KOPT-K1 (cell line): ENCODE data around the gene SRBD1.

Source experiments
- H3K27ac ChIP-seq: fragments of 200-600 bp; sonication (generic); 2 replicates; pipeline ENCODE4 v1.5.1; 2016; ENCODE audit warnings: antibody characterized with exemption, mild to moderate bottlenecking, low read depth, low read length; ENCODE audit not compliant: poor library complexity, severe bottlenecking
- H3K36me3 ChIP-seq: fragments of 200-600 bp; sonication (generic); 2 replicates; pipeline ENCODE4 v1.5.1; 2017; ENCODE audit warnings: antibody characterized with exemption, mild to moderate bottlenecking, low read length, moderate library complexity; ENCODE audit not compliant: insufficient read depth
- H3K9me3 ChIP-seq: fragments of 200-600 bp; sonication (generic); 2 replicates; pipeline ENCODE4 v1.5.1; 2017; ENCODE audit warnings: antibody characterized with exemption, low read length, mild to moderate bottlenecking; ENCODE audit not compliant: insufficient read depth, poor library complexity, severe bottlenecking

The SRBD1 gene

DNA sequence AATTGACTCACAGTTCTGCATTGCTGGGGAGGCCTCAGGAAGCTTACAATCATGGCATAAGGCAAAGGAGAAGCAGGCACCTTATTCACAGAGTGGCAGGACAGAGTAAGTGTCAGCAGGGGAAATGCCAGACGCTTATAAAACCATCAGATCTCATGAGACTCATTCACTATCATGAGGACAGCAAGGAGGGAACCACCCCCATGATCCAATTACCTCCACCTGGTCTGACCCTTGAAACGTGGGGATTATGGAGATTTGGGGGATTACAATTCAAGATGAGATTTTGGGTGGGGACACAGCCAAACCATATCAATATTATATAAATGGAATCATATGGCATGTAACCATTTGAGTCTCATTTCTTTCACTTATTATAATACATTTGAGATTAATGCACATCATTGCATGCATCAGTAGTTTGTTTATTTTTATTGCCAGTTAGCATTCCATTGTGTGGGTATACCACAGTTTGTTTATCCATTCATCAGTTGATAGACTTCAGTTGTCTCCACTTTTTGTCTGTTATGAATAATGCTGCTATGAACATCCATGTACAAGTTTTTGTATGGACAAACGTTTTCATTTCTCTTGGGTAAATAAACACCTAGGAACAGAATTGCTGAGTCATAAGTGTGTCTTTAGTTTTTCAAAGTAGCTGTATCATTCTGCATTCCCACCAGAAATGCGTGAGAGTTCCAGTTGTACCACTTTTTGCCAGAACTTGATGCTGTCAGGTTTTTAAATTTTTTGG is 5.8 kb upstream of the SRBD1 start:
- H3K9me3 ChIP-seq, result no peaks in the 10 kb centered on the region
- no peak overlapping the region for H3K27ac ChIP-seq
- H3K36me3 ChIP-seq, result no peaks in the 10 kb centered on the region

DNA sequence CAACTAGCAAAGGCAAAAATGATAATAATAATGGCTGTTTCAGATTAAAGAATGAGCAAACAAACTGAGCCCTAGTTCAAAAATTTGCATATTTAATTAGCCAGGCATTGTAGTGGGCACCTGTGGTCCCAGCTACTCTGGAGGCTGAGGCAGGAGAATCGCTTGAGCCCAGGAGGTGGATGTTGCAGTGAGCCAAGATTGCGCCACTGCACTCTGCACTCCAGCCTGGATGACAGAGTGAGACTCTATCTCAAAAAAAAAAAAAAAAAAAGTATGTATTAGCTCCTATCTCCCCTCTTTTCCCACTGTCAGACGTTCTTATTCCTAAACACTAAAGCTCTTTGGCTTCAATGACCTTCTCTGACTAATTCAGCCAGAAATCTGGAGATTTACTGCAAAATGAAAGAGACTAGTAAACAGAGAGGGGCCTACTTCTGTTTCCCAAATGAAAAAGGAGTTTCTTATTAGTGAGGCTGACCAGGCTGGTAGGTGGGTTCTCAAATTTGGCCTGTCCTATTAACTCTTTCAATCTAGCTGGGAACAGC is 3.9 kb upstream of the SRBD1 start:
- H3K27ac ChIP-seq, result no peak overlapping the region
- no peaks in the 10 kb centered on the region for H3K9me3 ChIP-seq
- no peaks in the 10 kb centered on the region for H3K36me3 ChIP-seq

DNA sequence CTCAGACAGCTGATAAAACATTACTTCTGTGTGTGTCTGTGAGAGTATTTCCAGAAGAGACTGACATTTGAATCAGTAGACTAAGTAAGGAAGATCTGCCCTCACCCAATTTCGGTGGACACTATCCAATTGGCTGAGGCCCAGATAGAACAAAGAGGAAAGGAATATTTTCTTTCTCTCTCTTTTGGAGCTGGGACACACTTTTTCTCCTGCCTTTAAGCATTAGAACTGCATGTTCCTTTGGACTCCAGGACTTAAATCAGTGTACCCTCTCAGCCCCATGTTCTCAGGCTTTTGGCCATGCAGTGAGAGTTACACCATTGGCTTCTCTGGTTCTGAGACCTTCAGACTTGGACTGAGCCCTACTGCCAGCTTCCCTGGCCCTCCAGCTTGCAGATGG is 3.3 kb upstream of the SRBD1 start:
- Histone ChIP-seq H3K9me3 (no peaks in the 10 kb centered on the region), H3K36me3 (no peaks in the 10 kb centered on the region), H3K27ac (no peak overlapping the region)

DNA sequence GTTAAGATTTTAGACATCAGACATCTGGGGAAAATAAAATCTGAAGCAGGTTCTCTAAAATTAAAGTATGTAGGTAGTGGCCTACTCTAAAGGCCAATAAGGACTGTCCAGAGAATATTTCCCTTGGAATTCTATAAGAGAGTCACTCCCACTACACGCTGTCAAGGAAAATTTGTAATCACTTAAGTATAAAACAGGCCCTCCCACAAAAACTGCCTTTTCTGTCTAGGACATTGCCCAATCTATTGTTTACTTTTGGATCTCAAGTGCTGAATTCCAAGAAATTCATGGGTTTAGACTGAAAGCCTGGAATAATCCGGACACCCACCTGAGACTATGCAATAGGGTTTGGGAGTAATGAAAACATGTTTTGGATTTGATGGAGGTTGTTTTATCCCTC is 1.7 kb upstream of the SRBD1 start:
- no peaks in the 10 kb centered on the region for H3K36me3 ChIP-seq
- no peak overlapping the region for H3K27ac ChIP-seq
- no peaks in the 10 kb centered on the region for H3K9me3 ChIP-seq

DNA sequence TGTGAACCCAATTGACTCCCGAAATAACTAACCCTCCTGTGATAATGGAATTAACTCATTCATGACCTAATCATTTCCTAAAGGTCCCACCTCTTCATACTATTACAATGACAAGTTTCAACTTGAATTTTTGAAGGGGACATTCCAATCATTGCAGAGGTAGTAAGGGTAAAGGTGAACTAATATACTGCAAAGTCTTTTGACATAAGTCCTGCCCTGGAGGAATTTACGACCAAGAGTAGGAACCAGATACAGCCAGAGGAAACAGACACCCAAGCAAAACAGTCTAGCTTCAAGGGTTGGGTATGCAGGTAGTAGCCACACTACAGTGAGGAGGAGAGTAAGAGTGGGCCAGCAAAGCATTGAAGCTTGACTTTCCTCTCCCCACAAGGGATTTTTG is 1.2 kb upstream of the SRBD1 start:
- Histone ChIP-seq H3K36me3 (no peaks in the 10 kb centered on the region), H3K27ac (no peak overlapping the region), H3K9me3 (no peaks in the 10 kb centered on the region)

DNA sequence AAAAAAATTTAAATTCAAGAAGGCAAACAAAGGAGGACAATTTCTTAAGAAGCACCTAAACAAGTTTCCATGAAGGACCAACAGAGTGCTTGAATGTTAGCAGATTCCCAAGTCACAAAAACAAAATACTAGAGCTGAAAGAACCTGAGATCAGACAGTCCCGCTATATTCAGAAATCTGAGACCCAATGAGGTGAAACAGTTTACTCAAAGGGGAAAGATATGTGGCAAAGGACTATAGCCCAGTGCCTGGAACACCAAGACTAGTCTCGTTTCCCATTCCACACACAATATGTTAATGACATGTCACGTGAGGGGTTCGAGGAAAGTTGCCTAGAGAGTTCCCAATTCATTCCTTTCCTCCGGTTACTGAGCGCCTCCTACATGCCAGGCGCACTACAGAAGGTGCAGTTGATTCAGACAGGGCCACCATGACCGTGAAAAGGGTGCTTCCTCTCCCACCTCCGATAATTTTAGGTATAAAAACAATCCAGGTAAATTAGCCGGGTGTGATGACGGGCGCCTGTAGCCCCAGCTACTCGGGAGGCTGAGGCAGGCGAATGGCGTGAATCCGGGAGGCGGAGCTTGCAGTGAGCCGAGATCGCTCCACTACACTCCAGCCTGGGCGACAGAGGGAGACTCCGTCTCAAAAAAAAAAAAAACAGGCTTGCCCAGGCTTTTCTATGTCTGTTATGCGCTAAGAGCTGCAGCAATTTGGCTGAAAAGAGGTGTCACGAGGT is 617 bp downstream of the SRBD1 start:
- Histone ChIP-seq H3K36me3 (no peaks in the 10 kb centered on the region), H3K27ac (peak overlapping the region; percentile 79), H3K9me3 (no peaks in the 10 kb centered on the region)

DNA sequence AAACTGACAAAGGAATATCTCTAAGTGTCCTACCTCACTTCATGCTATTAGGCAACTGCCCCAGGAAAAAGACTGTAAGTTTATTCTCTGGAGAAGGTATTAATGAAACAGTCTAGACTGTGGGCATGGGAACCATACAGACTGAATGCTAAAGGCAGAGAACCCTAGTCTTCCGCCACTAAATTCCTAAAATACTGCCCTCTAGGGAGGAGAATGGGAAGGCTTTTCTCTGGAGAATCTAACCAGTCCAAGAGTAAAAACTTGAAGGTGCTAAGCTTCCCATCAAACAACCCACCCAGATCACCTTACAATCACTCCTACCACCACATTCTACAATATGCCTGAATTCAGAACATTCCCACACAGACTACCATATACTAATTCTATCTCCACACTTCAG is 3.4 kb downstream of the SRBD1 start:
- Histone ChIP-seq H3K27ac (no peak overlapping the region), H3K9me3 (no peaks in the 10 kb centered on the region), H3K36me3 (peaks cover 23% of the 10 kb centered on the region)

DNA sequence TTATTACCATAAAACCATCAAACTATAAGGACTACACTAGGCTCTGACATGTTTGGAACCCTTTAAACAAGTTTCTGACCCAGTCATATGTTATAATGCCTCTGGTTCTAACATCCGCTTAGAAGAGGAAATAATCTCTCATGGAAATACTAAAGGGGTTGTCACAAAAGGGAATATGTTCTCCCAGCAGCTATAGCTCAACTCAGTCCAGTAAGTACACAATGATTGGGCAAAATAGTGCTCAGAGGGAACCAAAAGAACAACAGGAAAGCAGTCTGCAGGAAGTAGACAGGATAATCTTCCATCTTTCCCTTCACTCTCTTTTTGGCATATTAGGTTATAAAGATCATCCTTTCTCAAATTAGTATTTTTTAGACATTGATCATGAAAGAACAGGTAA is 4.3 kb downstream of the SRBD1 start:
- Histone ChIP-seq H3K27ac (no peak overlapping the region), H3K9me3 (no peaks in the 10 kb centered on the region), H3K36me3 (peaks cover 32% of the 10 kb centered on the region)

DNA sequence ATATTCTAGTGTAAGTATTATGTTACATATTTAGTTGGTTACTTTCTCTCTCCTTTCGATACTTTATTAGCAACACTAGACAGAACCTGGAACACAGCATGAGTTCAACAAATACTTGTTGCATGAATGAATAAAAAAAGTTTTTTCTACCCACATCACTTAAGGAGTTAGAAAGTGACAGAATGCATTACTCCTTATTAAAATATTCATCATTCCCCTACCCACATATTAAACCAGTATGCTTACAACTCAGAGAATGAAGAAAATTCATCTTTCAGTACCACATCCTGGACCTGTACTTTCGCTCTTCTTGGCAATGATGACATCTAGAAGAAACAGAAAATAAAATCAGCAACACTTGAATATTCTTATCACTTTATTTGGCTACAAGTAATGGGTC is 6.0 kb downstream of the SRBD1 start:
- no peaks in the 10 kb centered on the region for H3K9me3 ChIP-seq
- peaks cover 49% of the 10 kb centered on the region for H3K36me3 ChIP-seq
- H3K27ac ChIP-seq, result no peak overlapping the region

DNA sequence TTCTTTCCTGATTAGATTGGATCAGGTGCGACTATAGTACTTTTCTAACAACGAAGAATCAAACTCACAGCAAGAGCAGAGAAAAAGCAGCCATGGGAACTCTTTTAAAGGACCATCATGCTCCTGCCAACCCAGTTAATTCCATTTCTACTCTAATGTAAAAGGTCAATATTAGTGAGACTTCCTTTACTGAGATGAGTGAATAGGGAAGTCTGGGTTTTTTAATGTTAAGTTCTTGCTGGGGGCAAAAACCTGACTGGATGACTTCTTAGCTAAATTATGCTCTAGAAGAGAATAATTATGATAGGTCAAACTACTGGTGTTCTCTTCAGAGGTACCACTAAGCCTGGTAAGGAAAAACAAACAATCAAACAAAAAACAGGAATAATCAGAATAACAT is 8.4 kb downstream of the SRBD1 start:
- H3K36me3 ChIP-seq, result peaks cover 74% of the 10 kb centered on the region
- no peak overlapping the region for H3K27ac ChIP-seq
- H3K9me3 ChIP-seq, result no peaks in the 10 kb centered on the region

DNA sequence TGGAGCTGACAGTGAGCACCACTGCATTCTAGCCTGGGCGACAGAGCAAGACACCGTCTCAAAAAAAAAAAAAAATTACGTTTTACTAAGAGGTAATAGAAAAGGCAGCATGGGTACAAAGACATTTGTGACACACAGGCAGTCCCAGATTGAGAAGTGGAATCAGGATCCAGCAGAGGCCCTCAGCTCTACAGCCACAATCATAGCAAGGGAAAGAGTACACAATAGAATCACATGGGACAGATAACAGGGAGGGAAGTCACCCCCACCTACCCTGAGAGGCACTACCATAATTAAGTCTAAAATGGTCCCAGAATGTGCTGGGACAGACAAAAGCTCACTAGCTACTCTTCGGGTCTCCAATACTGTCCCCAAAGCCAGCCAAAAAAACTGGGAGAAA is 12.5 kb downstream of the SRBD1 start:
- H3K9me3 ChIP-seq, result no peaks in the 10 kb centered on the region
- H3K36me3 ChIP-seq, result peaks cover 97% of the 10 kb centered on the region
- H3K27ac ChIP-seq, result no peak overlapping the region

DNA sequence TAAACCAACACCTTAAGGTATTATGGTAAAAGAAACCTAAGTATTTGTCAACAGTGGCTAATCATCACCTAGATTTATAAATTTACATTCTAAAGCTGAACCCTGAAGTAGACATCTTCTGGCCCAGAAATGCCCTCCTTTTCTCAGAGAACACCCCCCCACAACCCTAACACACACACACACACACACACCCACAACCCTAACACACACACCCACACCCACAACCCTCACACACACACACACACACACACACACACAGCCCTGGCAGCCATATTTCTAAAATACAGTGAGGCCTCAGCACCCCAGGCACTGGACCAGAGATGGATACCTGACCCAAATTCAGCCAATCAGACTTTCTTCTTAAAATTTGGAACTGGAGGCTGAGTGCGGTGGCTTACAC is 14.3 kb downstream of the SRBD1 start:
- Histone ChIP-seq H3K27ac (no peak overlapping the region), H3K9me3 (no peaks in the 10 kb centered on the region), H3K36me3 (peaks cover 96% of the 10 kb centered on the region)

DNA sequence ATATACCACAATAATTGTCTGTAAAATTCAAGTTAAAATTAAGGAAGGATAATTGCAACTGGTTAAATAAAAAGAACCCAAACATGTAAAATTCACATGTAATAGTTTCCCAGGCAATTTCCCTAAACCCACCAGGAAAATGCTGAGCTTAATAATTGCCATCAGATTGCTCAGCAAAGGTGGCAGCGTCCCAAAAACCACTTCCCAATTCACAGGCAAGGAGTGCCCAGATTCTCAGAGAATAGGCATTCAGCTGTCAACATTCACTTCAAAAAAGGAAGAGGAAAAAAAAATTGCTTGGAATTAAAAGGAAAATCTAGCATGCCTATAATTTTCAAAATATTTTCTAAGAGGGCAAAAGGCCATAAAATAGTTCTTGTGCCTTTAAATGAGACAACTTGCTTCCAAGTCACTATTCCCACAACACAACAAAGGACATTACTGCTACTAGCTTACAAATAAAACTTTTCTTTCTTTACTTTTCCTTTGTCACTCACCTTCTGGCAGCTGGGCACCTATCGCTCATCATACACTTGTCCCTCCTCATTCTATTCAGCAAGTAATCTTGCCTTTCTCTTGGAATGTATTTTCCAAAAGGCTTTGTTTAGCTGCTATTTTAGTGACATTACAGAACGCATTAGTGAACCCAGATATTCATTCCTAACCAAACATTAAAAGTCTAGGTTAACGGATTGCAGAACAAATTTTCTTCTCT is 15.2 kb downstream of the SRBD1 start:
- Histone ChIP-seq H3K9me3 (no peaks in the 10 kb centered on the region), H3K27ac (no peak overlapping the region), H3K36me3 (peaks cover 96% of the 10 kb centered on the region)

DNA sequence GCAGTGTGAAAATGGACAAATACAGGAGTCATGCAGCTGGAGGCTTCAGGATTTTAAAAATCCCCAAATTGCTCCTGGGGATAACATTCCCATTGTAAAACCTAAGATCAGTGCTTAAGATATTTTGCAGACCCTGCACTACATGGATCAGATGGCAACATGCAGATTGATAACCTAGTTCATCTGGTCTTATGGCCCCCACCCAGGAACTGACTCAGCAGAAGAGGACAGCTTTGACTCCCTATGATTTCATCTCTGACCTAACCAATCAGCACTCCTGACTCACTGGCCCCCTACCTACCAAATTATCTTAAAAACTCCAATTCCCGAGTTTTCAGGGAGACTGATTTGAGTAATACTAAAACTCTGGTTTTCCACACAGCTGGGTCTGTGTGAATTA is 20.0 kb downstream of the SRBD1 start:
- H3K9me3 ChIP-seq, result no peaks in the 10 kb centered on the region
- peaks cover 55% of the 10 kb centered on the region for H3K36me3 ChIP-seq
- H3K27ac ChIP-seq, result no peak overlapping the region

DNA sequence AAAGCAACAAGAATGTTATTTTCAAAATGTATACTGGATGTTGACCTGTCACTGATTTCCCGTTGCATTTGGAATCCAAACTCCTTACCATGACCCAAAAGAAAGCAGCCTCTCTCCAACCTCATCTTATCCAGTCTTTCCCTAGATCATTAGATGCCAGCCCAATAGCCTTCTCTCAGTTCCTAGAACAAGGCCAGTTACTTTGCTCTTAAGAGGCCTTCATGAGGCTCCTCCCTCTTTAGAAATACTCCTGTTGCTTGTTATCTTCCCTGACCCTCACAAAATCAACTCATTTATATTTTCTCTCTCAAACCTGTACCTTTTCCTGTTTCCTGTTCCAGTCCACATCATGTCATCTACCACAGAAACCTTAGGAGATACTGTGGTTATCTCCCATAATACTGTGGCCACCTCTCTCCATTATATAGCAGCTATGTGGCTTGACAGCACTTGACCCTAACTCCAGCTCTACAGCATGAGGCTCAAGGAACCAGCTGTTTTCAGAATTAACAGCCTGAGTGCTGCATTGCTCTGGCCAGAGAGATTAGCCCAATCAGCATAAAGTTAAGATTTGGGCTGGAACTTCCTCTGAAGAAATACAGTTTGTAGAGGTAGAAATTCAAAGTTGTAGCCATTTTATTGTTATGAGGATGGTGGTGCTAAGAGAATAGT is 22.8 kb downstream of the SRBD1 start:
- H3K27ac ChIP-seq, result no peak overlapping the region
- H3K9me3 ChIP-seq, result no peaks in the 10 kb centered on the region
- H3K36me3 ChIP-seq, result peaks cover 28% of the 10 kb centered on the region
